ENCODE results near the gene CEP41.

DNA sequence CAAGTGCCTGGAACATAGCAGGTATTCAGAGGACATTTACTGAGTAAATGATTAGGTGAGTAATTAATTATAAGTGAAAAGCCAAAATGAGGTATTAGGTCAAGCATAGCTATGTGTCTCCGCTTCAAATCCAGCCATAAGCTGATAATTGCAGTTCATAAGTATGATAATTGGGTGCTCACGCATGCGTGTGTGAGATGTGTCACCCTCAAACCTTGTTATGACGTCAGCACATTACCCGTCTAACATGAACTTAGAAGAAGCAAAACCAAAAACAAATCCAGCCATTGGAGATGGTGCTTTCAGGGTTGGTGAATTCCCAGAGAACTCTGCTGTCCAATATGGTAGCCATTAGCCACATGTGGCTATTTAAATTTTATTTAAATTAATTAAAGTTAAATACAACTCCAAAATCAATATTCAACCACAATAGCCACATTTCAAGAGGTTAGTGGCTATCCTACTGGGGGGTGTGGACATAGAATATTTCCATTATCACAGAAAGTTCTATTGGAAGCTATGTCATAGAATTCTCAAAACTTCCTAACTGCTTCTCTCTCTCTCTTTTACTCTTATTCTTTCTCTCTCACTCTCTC is 96.4 kb downstream of the CEP41 start, which contains the start of gene CPA5:
- TF ChIP-seq, protein P1, sequence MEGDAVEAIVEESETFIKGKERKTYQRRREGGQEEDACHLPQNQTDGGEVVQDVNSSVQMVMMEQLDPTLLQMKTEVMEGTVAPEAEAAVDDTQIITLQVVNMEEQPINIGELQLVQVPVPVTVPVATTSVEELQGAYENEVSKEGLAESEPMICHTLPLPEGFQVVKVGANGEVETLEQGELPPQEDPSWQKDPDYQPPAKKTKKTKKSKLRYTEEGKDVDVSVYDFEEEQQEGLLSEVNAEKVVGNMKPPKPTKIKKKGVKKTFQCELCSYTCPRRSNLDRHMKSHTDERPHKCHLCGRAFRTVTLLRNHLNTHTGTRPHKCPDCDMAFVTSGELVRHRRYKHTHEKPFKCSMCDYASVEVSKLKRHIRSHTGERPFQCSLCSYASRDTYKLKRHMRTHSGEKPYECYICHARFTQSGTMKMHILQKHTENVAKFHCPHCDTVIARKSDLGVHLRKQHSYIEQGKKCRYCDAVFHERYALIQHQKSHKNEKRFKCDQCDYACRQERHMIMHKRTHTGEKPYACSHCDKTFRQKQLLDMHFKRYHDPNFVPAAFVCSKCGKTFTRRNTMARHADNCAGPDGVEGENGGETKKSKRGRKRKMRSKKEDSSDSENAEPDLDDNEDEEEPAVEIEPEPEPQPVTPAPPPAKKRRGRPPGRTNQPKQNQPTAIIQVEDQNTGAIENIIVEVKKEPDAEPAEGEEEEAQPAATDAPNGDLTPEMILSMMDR (IDR thresholded peaks at IDR 0.05), result no peak
- no peak for TF ChIP-seq POLR2A (IDR thresholded peaks at IDR 0.05)

All from vagina (tissue), 2 donors.